Effector memory CD4-positive, alpha-beta T cell (primary cell): ENCODE results near the gene WDR35.

Source experiments
- DNase-seq, 3 donors: peaks; one replicate each; pipeline ENCODE4 v3.0.0-alpha.2; 2020
- H3K27ac ChIP-seq: 2 replicates; pipeline ENCODE4 v1.7.0; 2013; ENCODE audit warnings: mild to moderate bottlenecking, low read length, moderate library complexity; ENCODE audit not compliant: insufficient read depth, poor library complexity, severe bottlenecking
- H3K27me3 ChIP-seq: replicated peaks from 2 replicates; pipeline ENCODE4 v1.7.0; 2013; ENCODE audit warnings: mild to moderate bottlenecking, low read length; ENCODE audit not compliant: insufficient read depth, control insufficient read depth, poor library complexity, severe bottlenecking
- H3K36me3 ChIP-seq: 2 replicates; pipeline ENCODE4 v1.7.0; 2013; ENCODE audit warnings: mild to moderate bottlenecking, low read length, moderate library complexity; ENCODE audit not compliant: control insufficient read depth, insufficient read depth
- H3K4me1 ChIP-seq: 2 replicates; pipeline ENCODE4 v1.7.0; 2013; ENCODE audit warnings: low read length, mild to moderate bottlenecking; ENCODE audit not compliant: control insufficient read depth, insufficient read depth, poor library complexity, severe bottlenecking
- H3K4me3 ChIP-seq: 2 replicates; pipeline ENCODE4 v1.7.0; 2013; ENCODE audit warnings: low read length, low read depth, mild to moderate bottlenecking; ENCODE audit not compliant: insufficient read depth, poor library complexity, severe bottlenecking
- H3K9me3 ChIP-seq: 2 replicates; pipeline ENCODE4 v1.7.0; 2013; ENCODE audit warnings: mild to moderate bottlenecking, low read length, moderate library complexity; ENCODE audit not compliant: control insufficient read depth
- total RNA-seq, 3 donors: gene quantifications; one replicate each; lab custom pipeline; 2026; lab: John Stamatoyannopoulos, UW

WDR35 gene
- total RNA-seq = 11.1 to 14.7 (median 12.1) reads per million in 3 donors

GRCh38 chr2:19989667-19990415 lies at the start of gene WDR35:
TSS of gene WDR35 (minus strand) at chr2:19990105. CDS start at chr2:19990015, 90 bp downstream.
- Histone ChIP-seq H3K9me3 (no peaks in the 10 kb centered on the region), H3K27ac (peak within 1 kb of the TSS; percentile 55), H3K27me3 (no peaks in the 10 kb centered on the region), H3K4me3 (peak within 1 kb of the TSS; percentile 83), H3K36me3 (no peaks in the 10 kb centered on the region), H3K4me1 (peaks cover 9% of the 10 kb centered on the region)
- peak; percentile 77 to 86 (median 85) for DNase-seq

- Histone ChIP-seq H3K4me1 (no peaks in the 10 kb centered on the region), H3K4me3 (no peak overlapping the region), H3K36me3 (peaks cover 76% of the 10 kb centered on the region), H3K9me3 (no peaks in the 10 kb centered on the region), H3K27ac (no peak overlapping the region), H3K27me3 (no peaks in the 10 kb centered on the region)
- DNase-seq = no peak
Observed at GRCh38 chr2:20037660-20038059, 47.8 kb upstream of the WDR35 start.

GRCh38 chr2:20035955-20036666 lies 46.2 kb upstream of the WDR35 start:
- no peaks in the 10 kb centered on the region for H3K27me3 ChIP-seq
- H3K9me3 ChIP-seq = no peaks in the 10 kb centered on the region
- peaks cover 88% of the 10 kb centered on the region for H3K36me3 ChIP-seq

GRCh38 chr2:20034821-20035220 lies 44.9 kb upstream of the WDR35 start:
- no peak for DNase-seq
- no peaks in the 10 kb centered on the region for H3K4me1 ChIP-seq
- H3K4me3 ChIP-seq = no peak overlapping the region
- H3K27me3 ChIP-seq = no peaks in the 10 kb centered on the region
- no peaks in the 10 kb centered on the region for H3K9me3 ChIP-seq
- H3K36me3 ChIP-seq = peaks cover 84% of the 10 kb centered on the region
- H3K27ac ChIP-seq = no peak overlapping the region

More at GRCh38 chr2:20035955-20036666, 46.2 kb upstream of the WDR35 start:
- DNase-seq = no peak
- Histone ChIP-seq H3K4me1 (no peaks in the 10 kb centered on the region), H3K27ac (no peak overlapping the region), H3K4me3 (no peak overlapping the region)

- H3K36me3 ChIP-seq = peaks cover 79% of the 10 kb centered on the region
- no peak overlapping the region for H3K27ac ChIP-seq
- no peaks in the 10 kb centered on the region for H3K9me3 ChIP-seq
- no peaks in the 10 kb centered on the region for H3K4me1 ChIP-seq
- H3K4me3 ChIP-seq = no peak overlapping the region
- DNase-seq = no peak
- H3K27me3 ChIP-seq = no peaks in the 10 kb centered on the region
Observed at GRCh38 chr2:20034218-20034617, 44.3 kb upstream of the WDR35 start.

- Histone ChIP-seq H3K36me3 (peaks cover 74% of the 10 kb centered on the region), H3K27ac (no peak overlapping the region)
Observed at GRCh38 chr2:20033322-20033721, 43.4 kb upstream of the WDR35 start.

GRCh38 chr2:20030224-20030623 lies 40.3 kb upstream of the WDR35 start:
- Histone ChIP-seq H3K27ac (no peak overlapping the region), H3K36me3 (peaks cover 48% of the 10 kb centered on the region), H3K4me1 (no peaks in the 10 kb centered on the region), H3K27me3 (no peaks in the 10 kb centered on the region), H3K4me3 (no peak overlapping the region), H3K9me3 (no peaks in the 10 kb centered on the region)
- no peak for DNase-seq

More at GRCh38 chr2:20033322-20033721, 43.4 kb upstream of the WDR35 start:
- DNase-seq = no peak
- no peaks in the 10 kb centered on the region for H3K27me3 ChIP-seq
- H3K4me3 ChIP-seq = no peak overlapping the region
- H3K9me3 ChIP-seq = no peaks in the 10 kb centered on the region
- no peaks in the 10 kb centered on the region for H3K4me1 ChIP-seq

- Histone ChIP-seq H3K9me3 (no peaks in the 10 kb centered on the region), H3K4me3 (no peak overlapping the region), H3K4me1 (no peaks in the 10 kb centered on the region), H3K36me3 (peaks cover 24% of the 10 kb centered on the region), H3K27ac (no peak overlapping the region), H3K27me3 (no peaks in the 10 kb centered on the region)
- no peak for DNase-seq
Observed at GRCh38 chr2:20027705-20028434, 38.0 kb upstream of the WDR35 start.

- Histone ChIP-seq H3K27ac (no peak overlapping the region), H3K4me3 (no peak overlapping the region), H3K9me3 (no peaks in the 10 kb centered on the region), H3K27me3 (no peaks in the 10 kb centered on the region), H3K4me1 (no peaks in the 10 kb centered on the region), H3K36me3 (peaks cover 18% of the 10 kb centered on the region)
- DNase-seq = no peak
Observed at GRCh38 chr2:20027260-20027677, 37.4 kb upstream of the WDR35 start.
